ENCODE data around the gene DOK7. TPM values are rescaled to one million over a fixed set of nuclear protein-coding genes. Genes with fewer than 3 reads are reported as not detected.

Gene DOK7
- total and polyA plus RNA-seq, 7 experiments from 2014 or later, result not detected

GRCh38 chr4:3522651-3523050 is 59.5 kb downstream of the DOK7 start:
- peaks cover 0 to 87% (median 13%) of the 10 kb centered on the region in 3 experiments for H3K36me3 ChIP-seq (ENCODE audit: control insufficient read depth in 2 of 3, insufficient read depth in 3 of 3, low read length in 3 of 3)
- CTCF ChIA-PET, result no interaction called here

GRCh38 chr4:3523146-3523627 is 60.1 kb downstream of the DOK7 start:
- Mint-ChIP-seq H3K36me3 (peaks cover 0 to 24% (median 2%) of the 10 kb centered on the region in 5 donors), H3K4me1 (peaks cover 2 to 21% (median 11%) of the 10 kb centered on the region in 7 donors), H3K27ac (no peak overlapping the region), H3K9me3 (peaks cover 0 to 2% (median 0%) of the 10 kb centered on the region in 11 donors), H3K27me3 (no peaks in the 10 kb centered on the region), H3K4me3 (no peak overlapping the region)
- Histone ChIP-seq H3K27ac (ENCODE audit: low read depth, low read length) (no peak overlapping the region), H3K27me3 (ENCODE audit: control insufficient read depth in 2 of 2, insufficient read depth in 2 of 2, low read length in 2 of 2) (no peaks in the 10 kb centered on the region), H3K4me3 (ENCODE audit: low read length) (no peak overlapping the region), H3K9me3 (ENCODE audit: control insufficient read depth in 2 of 3, low read length in 3 of 3) (no peaks in the 10 kb centered on the region), H3K36me3 (ENCODE audit: control insufficient read depth in 2 of 3, insufficient read depth in 3 of 3, low read length in 3 of 3) (peaks cover 0 to 87% (median 17%) of the 10 kb centered on the region in 3 experiments), H3K4me1 (ENCODE audit: control insufficient read depth in 2 of 2, insufficient read depth in 2 of 2, low read length in 2 of 2) (peaks cover 0 to 8% of the 10 kb centered on the region in 2 donors)
- intact Hi-C loops (cut with micrococcal nuclease), result no loop called here
- ATAC-seq (no peak), DNase-seq (no peak)
- ChIA-PET CTCF (no interaction called here), POLR2A (no interaction called here)

More at GRCh38 chr4:3522651-3523050, 59.5 kb downstream of the DOK7 start:
- Histone ChIP-seq H3K27ac (ENCODE audit: low read depth, low read length) (no peak overlapping the region), H3K27me3 (ENCODE audit: control insufficient read depth in 2 of 2, insufficient read depth in 2 of 2, low read length in 2 of 2) (no peaks in the 10 kb centered on the region), H3K9me3 (ENCODE audit: control insufficient read depth in 2 of 3, low read length in 3 of 3) (no peaks in the 10 kb centered on the region), H3K4me3 (ENCODE audit: low read length) (no peak overlapping the region), H3K4me1 (ENCODE audit: control insufficient read depth in 2 of 2, insufficient read depth in 2 of 2, low read length in 2 of 2) (peaks cover 0 to 2% of the 10 kb centered on the region in 2 donors)
- peaks cover 0 to 17% (median 11%) of the 10 kb centered on the region in 7 donors for H3K4me1 Mint-ChIP-seq
- H3K27me3 Mint-ChIP-seq, result no peaks in the 10 kb centered on the region
- H3K27ac Mint-ChIP-seq, result no peak overlapping the region
- DNase-seq (no peak), ATAC-seq (no peak)
- peaks cover 0 to 22% (median 2%) of the 10 kb centered on the region in 5 donors for H3K36me3 Mint-ChIP-seq
- POLR2A ChIA-PET, result no interaction called here
- H3K4me3 Mint-ChIP-seq, result no peak overlapping the region
- H3K9me3 Mint-ChIP-seq, result peaks cover 0 to 3% (median 0%) of the 10 kb centered on the region in 11 donors
- intact Hi-C loops (cut with micrococcal nuclease), result no loop called here

- POLR2A ChIA-PET, result no interaction called here
- peaks cover 0 to 2% (median 0%) of the 10 kb centered on the region in 11 donors for H3K9me3 Mint-ChIP-seq
- peaks cover 0 to 10% of the 10 kb centered on the region in 2 donors for H3K4me1 ChIP-seq (ENCODE audit: control insufficient read depth in 2 of 2, insufficient read depth in 2 of 2, low read length in 2 of 2)
- peaks cover 2 to 25% (median 11%) of the 10 kb centered on the region in 7 donors for H3K4me1 Mint-ChIP-seq
- H3K9me3 ChIP-seq (ENCODE audit: control insufficient read depth in 2 of 3, low read length in 3 of 3), result no peaks in the 10 kb centered on the region
- ATAC-seq (no peak), DNase-seq (no peak)
- peaks cover 0 to 88% (median 17%) of the 10 kb centered on the region in 3 experiments for H3K36me3 ChIP-seq (ENCODE audit: control insufficient read depth in 2 of 3, insufficient read depth in 3 of 3, low read length in 3 of 3)
- no peaks in the 10 kb centered on the region for H3K27me3 ChIP-seq (ENCODE audit: control insufficient read depth in 2 of 2, insufficient read depth in 2 of 2, low read length in 2 of 2)
- CTCF ChIA-PET, result no interaction called here
- no peak overlapping the region for H3K27ac ChIP-seq (ENCODE audit: low read depth, low read length)
- no peaks in the 10 kb centered on the region for H3K27me3 Mint-ChIP-seq
- H3K36me3 Mint-ChIP-seq, result peaks cover 0 to 26% (median 2%) of the 10 kb centered on the region in 5 donors
- intact Hi-C loops (cut with micrococcal nuclease), result no loop called here
- H3K4me3 ChIP-seq (ENCODE audit: low read length), result no peak overlapping the region
- no peak overlapping the region for H3K4me3 Mint-ChIP-seq
- no peak overlapping the region for H3K27ac Mint-ChIP-seq
These were observed 60.6 kb downstream of the DOK7 start for GRCh38 chr4:3523628-3524221.

GRCh38 chr4:3524349-3524748 is 61.2 kb downstream of the DOK7 start:
- Mint-ChIP-seq H3K4me3 (no peak overlapping the region), H3K36me3 (peaks cover 0 to 26% (median 2%) of the 10 kb centered on the region in 5 donors), H3K27ac (no peak overlapping the region), H3K27me3 (no peaks in the 10 kb centered on the region), H3K9me3 (peaks cover 0 to 2% (median 0%) of the 10 kb centered on the region in 11 donors), H3K4me1 (peaks cover 2 to 27% (median 11%) of the 10 kb centered on the region in 7 donors)
- Histone ChIP-seq H3K9me3 (ENCODE audit: control insufficient read depth in 2 of 3, low read length in 3 of 3) (no peaks in the 10 kb centered on the region), H3K36me3 (ENCODE audit: control insufficient read depth in 2 of 3, insufficient read depth in 3 of 3, low read length in 3 of 3) (peaks cover 0 to 86% (median 17%) of the 10 kb centered on the region in 3 experiments), H3K4me1 (ENCODE audit: control insufficient read depth in 2 of 2, insufficient read depth in 2 of 2, low read length in 2 of 2) (peaks cover 0 to 11% of the 10 kb centered on the region in 2 donors), H3K4me3 (ENCODE audit: low read length) (no peak overlapping the region), H3K27ac (ENCODE audit: low read depth, low read length) (no peak overlapping the region), H3K27me3 (ENCODE audit: control insufficient read depth in 2 of 2, insufficient read depth in 2 of 2, low read length in 2 of 2) (no peaks in the 10 kb centered on the region)
- ATAC-seq, result no peak
- ChIA-PET POLR2A (no interaction called here), CTCF (no interaction called here)
- intact Hi-C loops (cut with micrococcal nuclease), result no loop called here
- DNase-seq, result no peak

- ATAC-seq, result no peak
- Histone ChIP-seq H3K4me1 (ENCODE audit: control insufficient read depth in 2 of 2, insufficient read depth in 2 of 2, low read length in 2 of 2) (peaks cover 0 to 16% of the 10 kb centered on the region in 2 donors), H3K4me3 (ENCODE audit: low read length) (no peak overlapping the region), H3K27me3 (ENCODE audit: control insufficient read depth in 2 of 2, insufficient read depth in 2 of 2, low read length in 2 of 2) (no peaks in the 10 kb centered on the region), H3K27ac (ENCODE audit: low read depth, low read length) (no peak overlapping the region), H3K36me3 (ENCODE audit: control insufficient read depth in 2 of 3, insufficient read depth in 3 of 3, low read length in 3 of 3) (peaks cover 0 to 86% (median 11%) of the 10 kb centered on the region in 3 experiments), H3K9me3 (ENCODE audit: control insufficient read depth in 2 of 3, low read length in 3 of 3) (no peaks in the 10 kb centered on the region)
- Mint-ChIP-seq H3K36me3 (peaks cover 0 to 20% (median 0%) of the 10 kb centered on the region in 5 donors), H3K27ac (no peak overlapping the region), H3K9me3 (no peaks in the 10 kb centered on the region), H3K27me3 (no peaks in the 10 kb centered on the region), H3K4me3 (no peak overlapping the region), H3K4me1 (peaks cover 3 to 33% (median 14%) of the 10 kb centered on the region in 7 donors)
- intact Hi-C loops (cut with micrococcal nuclease), result no loop called here
- POLR2A ChIA-PET, result no interaction called here
- no peak for DNase-seq
- CTCF ChIA-PET, result no interaction called here
These were observed 61.8 kb downstream of the DOK7 start for GRCh38 chr4:3524920-3525319.

GRCh38 chr4:3525532-3526430 is 62.7 kb downstream of the DOK7 start:
- Mint-ChIP-seq H3K27me3 (no peaks in the 10 kb centered on the region), H3K36me3 (peaks cover 0 to 15% (median 0%) of the 10 kb centered on the region in 5 donors), H3K4me3 (no peak overlapping the region), H3K27ac (no peak overlapping the region), H3K9me3 (no peaks in the 10 kb centered on the region), H3K4me1 (peaks cover 10 to 42% (median 21%) of the 10 kb centered on the region in 7 donors)
- peaks cover 1 to 21% of the 10 kb centered on the region in 2 donors for H3K4me1 ChIP-seq (ENCODE audit: control insufficient read depth in 2 of 2, insufficient read depth in 2 of 2, low read length in 2 of 2)
- intact Hi-C loops (cut with micrococcal nuclease), result no loop called here
- ATAC-seq (no peak), DNase-seq (no peak)
- H3K4me3 ChIP-seq (ENCODE audit: low read length), result no peak overlapping the region
- CTCF ChIA-PET, result no interaction called here
- no peaks in the 10 kb centered on the region for H3K27me3 ChIP-seq (ENCODE audit: control insufficient read depth in 2 of 2, insufficient read depth in 2 of 2, low read length in 2 of 2)
- POLR2A ChIA-PET, result no interaction called here
- no peaks in the 10 kb centered on the region for H3K9me3 ChIP-seq (ENCODE audit: control insufficient read depth in 2 of 3, low read length in 3 of 3)
- H3K27ac ChIP-seq (ENCODE audit: low read depth, low read length), result no peak overlapping the region
- peaks cover 0 to 78% (median 10%) of the 10 kb centered on the region in 3 experiments for H3K36me3 ChIP-seq (ENCODE audit: control insufficient read depth in 2 of 3, insufficient read depth in 3 of 3, low read length in 3 of 3)
